ENCODE results near the gene ERCC6L2.

ERCC6L2 gene

GRCh38 chr9:95971815-95972214, 96.3 kb downstream of the ERCC6L2 start:
- Histone ChIP-seq H3K27me3 (replicated peaks; ENCODE audit: control insufficient read depth, insufficient read depth, low read length, poor library complexity, severe bottlenecking) (no peaks in the 10 kb centered on the region), H3K4me3 (ENCODE audit: insufficient read depth, low read depth, low read length, poor library complexity, severe bottlenecking) (no peak overlapping the region), H3K27ac (ENCODE audit: insufficient read depth, low read length, poor library complexity, severe bottlenecking) (no peak overlapping the region), H3K36me3 (ENCODE audit: control insufficient read depth, insufficient read depth, low read length) (no peaks in the 10 kb centered on the region), H3K4me1 (ENCODE audit: control insufficient read depth, insufficient read depth, low read length, poor library complexity, severe bottlenecking) (no peaks in the 10 kb centered on the region), H3K9me3 (ENCODE audit: control insufficient read depth, low read length) (no peaks in the 10 kb centered on the region)
- no peak for DNase-seq

GRCh38 chr9:95974389-95974788, 98.9 kb downstream of the ERCC6L2 start:
- no peak for DNase-seq
- H3K27ac ChIP-seq (ENCODE audit: insufficient read depth, low read length, poor library complexity, severe bottlenecking) = no peak overlapping the region
- no peaks in the 10 kb centered on the region for H3K27me3 ChIP-seq (replicated peaks; ENCODE audit: control insufficient read depth, insufficient read depth, low read length, poor library complexity, severe bottlenecking)
- H3K9me3 ChIP-seq (ENCODE audit: control insufficient read depth, low read length) = no peaks in the 10 kb centered on the region
- H3K4me3 ChIP-seq (ENCODE audit: insufficient read depth, low read depth, low read length, poor library complexity, severe bottlenecking) = no peak overlapping the region
- H3K4me1 ChIP-seq (ENCODE audit: control insufficient read depth, insufficient read depth, low read length, poor library complexity, severe bottlenecking) = no peaks in the 10 kb centered on the region
- H3K36me3 ChIP-seq (ENCODE audit: control insufficient read depth, insufficient read depth, low read length) = no peaks in the 10 kb centered on the region

GRCh38 chr9:95977371-95977770, 101.9 kb downstream of the ERCC6L2 start:
- H3K4me3 ChIP-seq (ENCODE audit: insufficient read depth, low read depth, low read length, poor library complexity, severe bottlenecking) = no peak overlapping the region
- DNase-seq = no peak
- no peaks in the 10 kb centered on the region for H3K36me3 ChIP-seq (ENCODE audit: control insufficient read depth, insufficient read depth, low read length)
- H3K27me3 ChIP-seq (replicated peaks; ENCODE audit: control insufficient read depth, insufficient read depth, low read length, poor library complexity, severe bottlenecking) = no peaks in the 10 kb centered on the region
- H3K9me3 ChIP-seq (ENCODE audit: control insufficient read depth, low read length) = no peaks in the 10 kb centered on the region
- no peak overlapping the region for H3K27ac ChIP-seq (ENCODE audit: insufficient read depth, low read length, poor library complexity, severe bottlenecking)
- peaks cover 10% of the 10 kb centered on the region for H3K4me1 ChIP-seq (ENCODE audit: control insufficient read depth, insufficient read depth, low read length, poor library complexity, severe bottlenecking)

- Histone ChIP-seq H3K4me3 (ENCODE audit: insufficient read depth, low read depth, low read length, poor library complexity, severe bottlenecking) (no peak overlapping the region), H3K27ac (ENCODE audit: insufficient read depth, low read length, poor library complexity, severe bottlenecking) (no peak overlapping the region), H3K27me3 (replicated peaks; ENCODE audit: control insufficient read depth, insufficient read depth, low read length, poor library complexity, severe bottlenecking) (no peaks in the 10 kb centered on the region), H3K36me3 (ENCODE audit: control insufficient read depth, insufficient read depth, low read length) (no peaks in the 10 kb centered on the region), H3K9me3 (ENCODE audit: control insufficient read depth, low read length) (no peaks in the 10 kb centered on the region), H3K4me1 (ENCODE audit: control insufficient read depth, insufficient read depth, low read length, poor library complexity, severe bottlenecking) (peaks cover 10% of the 10 kb centered on the region)
- DNase-seq = no peak
Measured at GRCh38 chr9:95978106-95978505, 102.6 kb downstream of the ERCC6L2 start.

GRCh38 chr9:95979446-95979845, 104.0 kb downstream of the ERCC6L2 start:
- Histone ChIP-seq H3K27me3 (replicated peaks; ENCODE audit: control insufficient read depth, insufficient read depth, low read length, poor library complexity, severe bottlenecking) (no peaks in the 10 kb centered on the region), H3K4me1 (ENCODE audit: control insufficient read depth, insufficient read depth, low read length, poor library complexity, severe bottlenecking) (peaks cover 10% of the 10 kb centered on the region), H3K9me3 (ENCODE audit: control insufficient read depth, low read length) (no peaks in the 10 kb centered on the region), H3K27ac (ENCODE audit: insufficient read depth, low read length, poor library complexity, severe bottlenecking) (no peak overlapping the region), H3K36me3 (ENCODE audit: control insufficient read depth, insufficient read depth, low read length) (no peaks in the 10 kb centered on the region), H3K4me3 (ENCODE audit: insufficient read depth, low read depth, low read length, poor library complexity, severe bottlenecking) (no peak overlapping the region)
- no peak for DNase-seq

- peaks cover 10% of the 10 kb centered on the region for H3K4me1 ChIP-seq (ENCODE audit: control insufficient read depth, insufficient read depth, low read length, poor library complexity, severe bottlenecking)
- no peak overlapping the region for H3K4me3 ChIP-seq (ENCODE audit: insufficient read depth, low read depth, low read length, poor library complexity, severe bottlenecking)
- no peaks in the 10 kb centered on the region for H3K9me3 ChIP-seq (ENCODE audit: control insufficient read depth, low read length)
- no peak for DNase-seq
- no peak overlapping the region for H3K27ac ChIP-seq (ENCODE audit: insufficient read depth, low read length, poor library complexity, severe bottlenecking)
- no peaks in the 10 kb centered on the region for H3K36me3 ChIP-seq (ENCODE audit: control insufficient read depth, insufficient read depth, low read length)
- H3K27me3 ChIP-seq (replicated peaks; ENCODE audit: control insufficient read depth, insufficient read depth, low read length, poor library complexity, severe bottlenecking) = no peaks in the 10 kb centered on the region
Measured at GRCh38 chr9:95980262-95981125, 105.0 kb downstream of the ERCC6L2 start.

GRCh38 chr9:95981761-95982390, 106.4 kb downstream of the ERCC6L2 start:
- H3K27me3 ChIP-seq (replicated peaks; ENCODE audit: control insufficient read depth, insufficient read depth, low read length, poor library complexity, severe bottlenecking) = no peaks in the 10 kb centered on the region
- H3K36me3 ChIP-seq (ENCODE audit: control insufficient read depth, insufficient read depth, low read length) = no peaks in the 10 kb centered on the region
- no peak for DNase-seq
- H3K4me1 ChIP-seq (ENCODE audit: control insufficient read depth, insufficient read depth, low read length, poor library complexity, severe bottlenecking) = peaks cover 10% of the 10 kb centered on the region
- H3K9me3 ChIP-seq (ENCODE audit: control insufficient read depth, low read length) = no peaks in the 10 kb centered on the region
- no peak overlapping the region for H3K27ac ChIP-seq (ENCODE audit: insufficient read depth, low read length, poor library complexity, severe bottlenecking)
- H3K4me3 ChIP-seq (ENCODE audit: insufficient read depth, low read depth, low read length, poor library complexity, severe bottlenecking) = no peak overlapping the region

- H3K4me1 ChIP-seq (ENCODE audit: control insufficient read depth, insufficient read depth, low read length, poor library complexity, severe bottlenecking) = peaks cover 10% of the 10 kb centered on the region
- no peak for DNase-seq
- H3K36me3 ChIP-seq (ENCODE audit: control insufficient read depth, insufficient read depth, low read length) = no peaks in the 10 kb centered on the region
- no peak overlapping the region for H3K4me3 ChIP-seq (ENCODE audit: insufficient read depth, low read depth, low read length, poor library complexity, severe bottlenecking)
- no peaks in the 10 kb centered on the region for H3K27me3 ChIP-seq (replicated peaks; ENCODE audit: control insufficient read depth, insufficient read depth, low read length, poor library complexity, severe bottlenecking)
- no peak overlapping the region for H3K27ac ChIP-seq (ENCODE audit: insufficient read depth, low read length, poor library complexity, severe bottlenecking)
- H3K9me3 ChIP-seq (ENCODE audit: control insufficient read depth, low read length) = no peaks in the 10 kb centered on the region
Measured at GRCh38 chr9:95985440-95986055, 110.1 kb downstream of the ERCC6L2 start.

- no peaks in the 10 kb centered on the region for H3K36me3 ChIP-seq (ENCODE audit: control insufficient read depth, insufficient read depth, low read length)
- H3K9me3 ChIP-seq (ENCODE audit: control insufficient read depth, low read length) = no peaks in the 10 kb centered on the region
- H3K27ac ChIP-seq (ENCODE audit: insufficient read depth, low read length, poor library complexity, severe bottlenecking) = no peak overlapping the region
- H3K4me1 ChIP-seq (ENCODE audit: control insufficient read depth, insufficient read depth, low read length, poor library complexity, severe bottlenecking) = no peaks in the 10 kb centered on the region
- no peak for DNase-seq
- no peak overlapping the region for H3K4me3 ChIP-seq (ENCODE audit: insufficient read depth, low read depth, low read length, poor library complexity, severe bottlenecking)
- no peaks in the 10 kb centered on the region for H3K27me3 ChIP-seq (replicated peaks; ENCODE audit: control insufficient read depth, insufficient read depth, low read length, poor library complexity, severe bottlenecking)
Measured at GRCh38 chr9:95989297-95989696, 113.8 kb downstream of the ERCC6L2 start.

GRCh38 chr9:95991326-95991725, 115.8 kb downstream of the ERCC6L2 start:
- no peaks in the 10 kb centered on the region for H3K9me3 ChIP-seq (ENCODE audit: control insufficient read depth, low read length)
- no peak for DNase-seq

More at GRCh38 chr9:95991326-95991725, 115.8 kb downstream of the ERCC6L2 start:
- Histone ChIP-seq H3K4me3 (ENCODE audit: insufficient read depth, low read depth, low read length, poor library complexity, severe bottlenecking) (no peak overlapping the region), H3K27ac (ENCODE audit: insufficient read depth, low read length, poor library complexity, severe bottlenecking) (no peak overlapping the region), H3K36me3 (ENCODE audit: control insufficient read depth, insufficient read depth, low read length) (no peaks in the 10 kb centered on the region), H3K27me3 (replicated peaks; ENCODE audit: control insufficient read depth, insufficient read depth, low read length, poor library complexity, severe bottlenecking) (no peaks in the 10 kb centered on the region), H3K4me1 (ENCODE audit: control insufficient read depth, insufficient read depth, low read length, poor library complexity, severe bottlenecking) (no peaks in the 10 kb centered on the region)

Measured in effector memory CD4-positive, alpha-beta T cell (primary cell).